Adrenal gland (tissue), 5 donors: Measurements from ENCODE around the gene MKNK2.

Source experiments
- CTCF ChIP-seq, 6 experiments: fragments of 450-650 bp in 4 of 6; fragments of 200-600 bp in 2 of 6; sonication (generic) in 1 of 6; IDR thresholded peaks; 1 replicate in 5 of 6; 2 replicates in 1 of 6; pipeline versions ENCODE4 v1.5.1 to v1.8.0; 2016 to 2021; ENCODE audit warnings: antibody characterized with exemption in 6 of 6, mild to moderate bottlenecking in 2 of 6, moderate library complexity in 1 of 6
- POLR2A ChIP-seq, 2 donors: fragments of 450-650 bp; IDR thresholded peaks; one replicate each; pipeline ENCODE4 v1.6.1; 2017; ENCODE audit warnings: antibody characterized with exemption in 2 of 2, mild to moderate bottlenecking in 2 of 2, moderate library complexity in 1 of 2
- donor health status: DM: no; HTN: no; CAD: no.

- TF ChIP-seq CTCF (IDR thresholded peaks at IDR 0.05) (no peak), POLR2A (IDR thresholded peaks at IDR 0.05) (no peak)
Measured at GRCh38 chr19:2048959-2049740, 1.9 kb downstream of the MKNK2 start.
